RWPE1 (cell line): ENCODE measurements around the gene CDHR3.
A peak's percentile ranks its signal among the peaks of the same experiment; 100 is the strongest.

ENCODE experiments used
- CTCF ChIA-PET: fragments of 350-600 bp; sonication (Branson Sonifier 250); formaldehyde crosslinking; extraction: SDS; loops from one replicate; lab custom pipeline; 2021; lab: Yijun Ruan, JAX
- POLR2A ChIA-PET: fragments of 400-600 bp; formaldehyde crosslinking; extraction: SDS; loops from one replicate; lab custom pipeline; 2020; ENCODE audit warnings: antibody characterized with exemption; ENCODE audit not compliant: low non-redundant PET; lab: Yijun Ruan, JAX
- DNase-seq: peaks from one replicate; pipeline ENCODE4 v3.0.0; 2012; ENCODE audit warnings: low spot score
- H3K27ac ChIP-seq: fragments of 450-650 bp; 2 replicates; pipeline ENCODE4 v1.5.1; 2017
- TF ChIP-seq, protein P1 (sequence below): fragments of 450-650 bp; conservative IDR thresholded peaks from 2 replicates; pipeline ENCODE4 v1.5.1; 2017; ENCODE audit warnings: low read depth, mild to moderate bottlenecking

The CDHR3 gene

DNA sequence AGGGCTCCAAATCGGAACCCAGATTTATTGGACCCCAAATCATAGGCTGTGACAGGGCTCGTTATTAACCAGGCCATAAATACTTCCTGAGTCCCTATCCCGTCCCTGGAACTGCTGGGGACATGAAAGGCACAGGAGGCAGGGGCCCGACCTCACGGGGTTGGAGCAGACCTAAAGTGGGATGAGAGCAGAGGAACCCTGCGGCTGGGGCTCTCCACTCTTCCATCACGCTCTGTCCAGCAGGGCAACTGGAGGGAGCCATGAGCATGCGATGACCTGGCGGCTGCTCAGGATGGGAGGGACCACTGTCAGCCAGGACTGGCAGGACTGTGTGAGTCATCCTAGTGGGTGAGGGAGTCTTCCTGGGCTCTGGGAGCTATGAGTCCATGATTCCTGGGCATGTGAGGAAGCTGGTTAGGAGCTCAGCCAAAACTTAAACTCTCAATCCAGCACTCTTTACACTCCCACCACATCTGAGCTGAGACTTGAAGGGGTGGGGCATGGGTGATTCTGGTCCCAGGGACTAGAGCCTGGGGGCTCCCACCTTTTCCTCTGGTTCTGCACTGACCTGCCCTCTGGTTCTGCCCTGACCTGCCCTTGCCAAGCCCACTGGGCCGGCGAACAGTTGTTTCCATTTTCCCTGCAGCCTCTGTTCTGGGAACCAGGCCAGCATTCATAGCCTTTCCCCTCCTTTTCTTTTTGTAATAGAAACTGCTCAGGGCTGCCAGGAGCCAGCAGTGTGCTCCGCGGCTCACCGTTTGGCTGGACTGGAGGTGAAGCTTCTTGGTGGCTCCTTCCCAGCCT is 101.9 kb downstream of the CDHR3 start:
- DNase-seq = peak; percentile 97
- TF ChIP-seq, protein P1, sequence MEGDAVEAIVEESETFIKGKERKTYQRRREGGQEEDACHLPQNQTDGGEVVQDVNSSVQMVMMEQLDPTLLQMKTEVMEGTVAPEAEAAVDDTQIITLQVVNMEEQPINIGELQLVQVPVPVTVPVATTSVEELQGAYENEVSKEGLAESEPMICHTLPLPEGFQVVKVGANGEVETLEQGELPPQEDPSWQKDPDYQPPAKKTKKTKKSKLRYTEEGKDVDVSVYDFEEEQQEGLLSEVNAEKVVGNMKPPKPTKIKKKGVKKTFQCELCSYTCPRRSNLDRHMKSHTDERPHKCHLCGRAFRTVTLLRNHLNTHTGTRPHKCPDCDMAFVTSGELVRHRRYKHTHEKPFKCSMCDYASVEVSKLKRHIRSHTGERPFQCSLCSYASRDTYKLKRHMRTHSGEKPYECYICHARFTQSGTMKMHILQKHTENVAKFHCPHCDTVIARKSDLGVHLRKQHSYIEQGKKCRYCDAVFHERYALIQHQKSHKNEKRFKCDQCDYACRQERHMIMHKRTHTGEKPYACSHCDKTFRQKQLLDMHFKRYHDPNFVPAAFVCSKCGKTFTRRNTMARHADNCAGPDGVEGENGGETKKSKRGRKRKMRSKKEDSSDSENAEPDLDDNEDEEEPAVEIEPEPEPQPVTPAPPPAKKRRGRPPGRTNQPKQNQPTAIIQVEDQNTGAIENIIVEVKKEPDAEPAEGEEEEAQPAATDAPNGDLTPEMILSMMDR = no peak
- peak overlapping the region; percentile 99 for H3K27ac ChIP-seq
- CTCF ChIA-PET = interaction anchor here (0.6 to 1.0 kb wide), 2 partner anchors 8 to 1061 kb away, joined by 4 to 8 read pairs; no protein-coding TSS in a partner anchor
- POLR2A ChIA-PET = no interaction called here

DNA sequence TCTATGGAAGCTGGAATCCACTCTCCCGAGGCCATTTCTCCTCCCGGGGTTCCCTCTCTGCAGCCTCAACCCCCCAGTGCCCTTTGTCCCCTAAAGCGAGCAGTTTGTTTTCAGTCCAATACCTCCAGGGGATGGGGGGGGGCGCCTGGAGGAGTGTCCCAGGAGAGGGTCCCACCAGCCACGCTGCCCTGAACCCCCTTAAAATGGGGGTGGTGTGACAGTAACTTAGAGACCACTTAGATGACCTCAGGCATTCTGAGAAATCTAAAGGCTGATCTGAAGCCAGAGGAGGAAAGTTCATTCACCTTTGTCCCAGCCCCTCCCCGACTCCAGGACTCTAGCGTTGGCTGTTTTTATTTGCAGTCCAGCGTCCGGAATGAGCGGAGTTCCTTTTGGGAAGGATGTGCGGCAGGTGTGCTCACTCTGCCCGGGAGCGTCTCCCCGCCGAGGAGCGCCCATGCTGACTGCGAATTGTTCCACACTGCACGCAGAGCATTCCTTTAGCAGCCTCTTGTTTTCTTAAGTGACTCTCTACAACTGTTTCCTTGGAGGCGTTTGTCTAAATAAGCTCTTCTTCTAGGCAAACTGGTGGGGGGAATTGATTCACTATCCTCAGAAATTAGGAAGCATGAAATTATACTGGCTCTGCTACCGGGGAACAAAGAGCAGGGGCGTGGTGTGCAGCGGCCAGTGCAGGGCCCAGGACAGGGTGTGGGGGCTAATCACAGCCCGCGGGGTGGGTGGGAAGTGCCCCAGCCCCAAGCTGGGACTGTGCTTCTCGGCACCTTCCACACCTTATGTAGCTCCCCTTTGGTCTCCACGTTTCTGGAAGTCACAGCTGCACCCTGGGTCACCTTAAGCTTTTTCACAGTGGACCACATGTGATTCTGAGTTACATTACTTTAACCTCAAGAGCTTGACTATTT is 102.8 kb downstream of the CDHR3 start:
- TF ChIP-seq, protein P1 = no peak
- CTCF ChIA-PET = interaction anchor here (0.6 to 1.0 kb wide), 2 partner anchors 9 to 1060 kb away, joined by 4 to 8 read pairs; no protein-coding TSS in a partner anchor
- POLR2A ChIA-PET = no interaction called here
- H3K27ac ChIP-seq = peak overlapping the region; percentile 99
- peak; percentile 42 for DNase-seq

DNA sequence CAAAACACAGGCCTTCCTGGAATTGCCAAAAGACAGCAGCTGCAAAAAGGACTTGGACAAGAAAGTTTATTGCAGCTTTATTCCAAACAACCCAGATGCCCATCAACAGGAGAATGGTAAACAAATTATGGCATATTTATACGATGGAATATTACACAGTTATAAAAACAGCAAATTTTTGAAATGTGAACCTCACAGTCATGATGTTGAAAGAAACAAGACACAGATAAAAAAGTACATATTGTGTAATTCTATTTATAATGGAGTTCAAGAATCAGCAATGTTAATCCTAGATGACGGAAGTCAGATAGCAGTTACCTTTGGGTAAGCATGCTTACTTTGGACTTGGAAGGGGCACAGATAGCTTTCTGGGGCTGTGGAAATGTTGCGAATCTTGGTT is 104.6 kb downstream of the CDHR3 start:
- TF ChIP-seq, protein P1 = no peak
- DNase-seq = no peak
- POLR2A ChIA-PET = no interaction called here
- CTCF ChIA-PET = no interaction called here
- H3K27ac ChIP-seq = no peak overlapping the region

DNA sequence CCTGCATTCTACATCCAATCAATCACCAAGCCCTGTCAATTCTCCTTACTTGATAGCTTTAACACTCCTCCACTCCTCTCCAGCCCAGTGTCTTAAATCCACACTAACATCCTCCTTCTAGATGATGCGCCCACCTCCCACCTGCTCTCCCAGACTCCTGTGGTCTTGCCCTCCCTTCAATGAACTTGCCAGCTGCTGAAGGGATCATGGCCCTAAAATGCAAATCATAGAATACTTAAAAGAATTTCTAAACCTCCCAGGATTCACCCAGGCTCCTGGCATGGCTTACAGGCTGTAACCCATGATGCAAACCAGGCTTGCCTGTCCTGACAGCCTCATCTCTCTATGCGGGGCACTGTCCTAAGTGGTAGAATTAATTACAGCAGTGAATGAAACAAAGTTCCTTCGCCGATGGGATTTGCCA is 105.5 kb downstream of the CDHR3 start:
- peak overlapping the region; percentile 92 for H3K27ac ChIP-seq
- CTCF ChIA-PET = interaction anchor here (1.5 kb wide), 1 partner anchor 86 kb away, joined by 7 read pairs; no protein-coding TSS in a partner anchor
- TF ChIP-seq, protein P1 = no peak
- no peak for DNase-seq
- POLR2A ChIA-PET = no interaction called here

DNA sequence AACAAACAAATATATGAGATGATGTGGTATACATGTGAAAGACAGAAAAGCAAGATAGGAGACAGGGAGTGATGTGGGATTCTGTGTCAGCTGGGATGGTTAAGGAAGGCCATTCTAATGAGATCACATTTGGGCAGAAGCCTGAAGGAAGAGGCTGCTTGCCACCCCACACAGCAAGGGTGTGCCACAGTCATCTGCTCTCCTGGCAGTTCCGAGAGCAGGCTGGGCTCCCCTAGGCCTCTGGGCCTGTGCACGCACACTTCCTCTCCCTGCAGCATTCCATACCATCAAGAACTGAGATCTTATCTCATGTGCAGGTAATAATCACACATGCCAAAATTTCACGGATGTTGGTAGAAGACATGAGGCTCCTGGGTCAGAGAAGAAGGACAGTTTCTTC is 105.9 kb downstream of the CDHR3 start:
- POLR2A ChIA-PET = no interaction called here
- no peak for DNase-seq
- TF ChIP-seq, protein P1 = no peak
- peak overlapping the region; percentile 92 for H3K27ac ChIP-seq
- CTCF ChIA-PET = interaction anchor here (1.5 kb wide), 1 partner anchor 85 kb away, joined by 7 read pairs; no protein-coding TSS in a partner anchor

DNA sequence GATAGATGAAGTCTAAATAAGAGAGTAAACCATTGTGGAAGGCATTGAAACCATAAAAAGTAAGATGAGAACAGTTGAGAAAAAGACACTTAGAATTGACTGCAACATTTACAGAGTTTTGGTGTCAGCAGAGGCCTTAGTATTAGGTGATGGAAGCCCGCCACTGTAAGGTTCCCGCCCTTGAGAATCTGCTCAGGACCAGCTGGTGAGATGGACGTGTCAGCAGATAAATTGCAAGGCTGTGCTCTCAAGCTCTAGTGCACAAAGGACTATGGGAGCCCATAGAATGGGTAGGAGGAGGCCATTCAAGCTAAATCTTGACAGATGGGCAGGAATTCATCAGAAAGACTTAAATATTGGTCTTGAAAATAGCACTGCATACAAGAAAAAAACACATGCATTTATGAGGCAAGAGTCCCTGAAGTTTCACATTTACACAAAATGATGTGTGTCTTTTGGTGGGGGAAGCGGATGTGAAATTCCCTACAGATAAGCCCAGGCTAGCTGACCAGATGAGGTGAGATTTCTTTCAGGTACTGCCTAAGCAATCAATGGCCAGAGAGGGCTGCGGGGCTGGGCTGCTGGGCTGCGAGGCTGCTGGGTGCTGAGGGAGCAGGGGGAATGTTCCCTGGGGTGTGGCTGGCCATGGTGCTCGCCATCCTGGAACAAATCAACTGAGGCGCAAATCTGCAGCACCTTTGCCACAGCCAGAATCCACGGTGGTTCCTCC is 106.6 kb downstream of the CDHR3 start:
- POLR2A ChIA-PET = no interaction called here
- TF ChIP-seq, protein P1 = no peak
- DNase-seq = no peak
- CTCF ChIA-PET = interaction anchor here (1.1 to 1.5 kb wide), 2 partner anchors 11 to 84 kb away, joined by 3 to 7 read pairs; no protein-coding TSS in a partner anchor
- peak overlapping the region; percentile 92 for H3K27ac ChIP-seq
